ENCODE results near the gene CCDC91. TPM values are rescaled to one million over a fixed set of nuclear protein-coding genes. Genes with fewer than 3 reads are reported as not detected.

CCDC91 gene
- total and polyA plus RNA-seq, 11 donors, result 24.9 to 62.1 (median 51.8) TPM

GRCh38 chr12:28158353-28158752 is 31.9 kb upstream of the CCDC91 start:
- intact Hi-C loops (cut with DNase I), result no loop called here

GRCh38 chr12:28159688-28160087 is 30.6 kb upstream of the CCDC91 start:
- 83 to 88% (median 84%) methylated on average over 1 of the region's 1 CpG for WGBS, 4 donors
- ATAC-seq (no peak), DNase-seq (no peak)
- Histone ChIP-seq H3K27ac (no peak overlapping the region), H3K27me3 (no peaks in the 10 kb centered on the region), H3K4me3 (no peak overlapping the region), H3K9me3 (no peaks in the 10 kb centered on the region), H3K36me3 (no peaks in the 10 kb centered on the region), H3K4me1 (peaks cover 0 to 4% (median 0%) of the 10 kb centered on the region in 12 donors)
- intact Hi-C loops (cut with DNase I), result no loop called here
- no peak for TF ChIP-seq POLR2A (IDR thresholded peaks at IDR 0.05)
- TF ChIP-seq CTCF (IDR thresholded peaks at IDR 0.05), result no peak

More at GRCh38 chr12:28158353-28158752, 31.9 kb upstream of the CCDC91 start:
- TF ChIP-seq POLR2A (IDR thresholded peaks at IDR 0.05) (no peak), CTCF (IDR thresholded peaks at IDR 0.05) (no peak)
- Histone ChIP-seq H3K4me3 (no peak overlapping the region), H3K27ac (no peak overlapping the region), H3K27me3 (no peaks in the 10 kb centered on the region), H3K36me3 (no peaks in the 10 kb centered on the region), H3K4me1 (peaks cover 0 to 4% (median 0%) of the 10 kb centered on the region in 12 donors), H3K9me3 (no peaks in the 10 kb centered on the region)
- WGBS, 4 donors, result 93 to 95% (median 94%) methylated on average over 5 of the region's 5 CpGs
- ATAC-seq (no peak), DNase-seq (no peak)

- TF ChIP-seq POLR2A (IDR thresholded peaks at IDR 0.05) (no peak), CTCF (IDR thresholded peaks at IDR 0.05) (no peak)
- DNase-seq (no peak), ATAC-seq (no peak)
- no peak overlapping the region for H3K4me3 ChIP-seq
- 87 to 93% (median 92%) methylated on average over 5 of the region's 5 CpGs for WGBS, 4 donors
- H3K36me3 ChIP-seq, result no peaks in the 10 kb centered on the region
- intact Hi-C loops (cut with DNase I), result no loop called here
- H3K4me1 ChIP-seq, result peaks cover 0 to 4% (median 0%) of the 10 kb centered on the region in 12 donors
- H3K27me3 ChIP-seq, result no peaks in the 10 kb centered on the region
- no peaks in the 10 kb centered on the region for H3K9me3 ChIP-seq
- H3K27ac ChIP-seq, result no peak overlapping the region
Observed at GRCh38 chr12:28161697-28162096, 28.6 kb upstream of the CCDC91 start.

GRCh38 chr12:28162697-28163096 is 27.6 kb upstream of the CCDC91 start:
- no peak overlapping the region for H3K27ac ChIP-seq
- no peaks in the 10 kb centered on the region for H3K36me3 ChIP-seq
- DNase-seq (no peak), ATAC-seq (no peak)
- no peaks in the 10 kb centered on the region for H3K27me3 ChIP-seq
- WGBS, 4 donors, result 53 to 76% (median 67%) methylated on average over 1 of the region's 1 CpG
- no peaks in the 10 kb centered on the region for H3K9me3 ChIP-seq
- peaks cover 0 to 4% (median 0%) of the 10 kb centered on the region in 12 donors for H3K4me1 ChIP-seq
- TF ChIP-seq POLR2A (IDR thresholded peaks at IDR 0.05) (no peak), CTCF (IDR thresholded peaks at IDR 0.05) (no peak)
- intact Hi-C loops (cut with DNase I), result no loop called here
- no peak overlapping the region for H3K4me3 ChIP-seq
